Panc1 (cell line): ENCODE results near the gene ATXN2. TPM values are rescaled to one million over a fixed set of nuclear protein-coding genes. Genes with fewer than 3 reads are reported as not detected.

Experiments used
- ATAC-seq: fragments of 200-7000 bp; cut with Tn5 transposase; 2 replicates; pipeline ENCODE4 v1.9.1; 2020; ENCODE audit warnings: mild to moderate bottlenecking, moderate library complexity
- BruUV-seq: library from RNA; stranded (reverse); fragments of 400-500 nt; replicated peaks from 2 replicates; lab custom pipeline; 2021; lab: Mats Ljungman, UMichigan
- CTCF ChIA-PET: fragments of 300-600 bp; sonication (Branson Sonifier 250); formaldehyde crosslinking; loops from one replicate; lab custom pipeline; 2022; ENCODE audit warnings: antibody characterized with exemption; lab: Charles Lee
- POLR2A ChIA-PET: fragments of 300-600 bp; sonication (Branson Sonifier 250); formaldehyde crosslinking; loops from one replicate; lab custom pipeline; 2022; ENCODE audit warnings: antibody characterized with exemption; lab: Charles Lee
- DNase-seq: peaks from one replicate; pipeline ENCODE4 v3.0.0-alpha.2; 2010; ENCODE audit warnings: low read depth, low spot score
- H3K27ac ChIP-seq: 2 replicates; pipeline ENCODE4 v1.5.1; 2011; ENCODE audit warnings: mild to moderate bottlenecking, low read length, inconsistent platforms
- H3K27me3 ChIP-seq: fragments of 200-500 bp; sonication (Bioruptor generic); 2 replicates; pipeline ENCODE4 v1.6.0; 2014; ENCODE audit warnings: low read length, inconsistent platforms; ENCODE audit not compliant: control insufficient read depth, insufficient read depth
- H3K36me3 ChIP-seq: fragments of 200-500 bp; sonication (Bioruptor generic); 2 replicates; pipeline ENCODE4 v1.5.1; 2014; ENCODE audit warnings: inconsistent platforms, mild to moderate bottlenecking, low read length, moderate library complexity; ENCODE audit not compliant: control insufficient read depth, insufficient read depth
- H3K4me1 ChIP-seq: 2 replicates; pipeline ENCODE4 v1.5.1; 2011; ENCODE audit warnings: inconsistent platforms, mild to moderate bottlenecking, low read length, moderate library complexity; ENCODE audit not compliant: control insufficient read depth, insufficient read depth
- H3K4me3 ChIP-seq, 2 experiments: 2 replicates each; pipeline ENCODE4 v1.5.1; 2011 to 2012; ENCODE audit warnings: low read depth in 2 of 2, low read length in 2 of 2, mild to moderate bottlenecking in 2 of 2, inconsistent platforms in 1 of 2, moderate library complexity in 1 of 2
- H3K9me3 ChIP-seq: fragments of 200-500 bp; sonication (Bioruptor generic); 2 replicates; pipeline ENCODE4 v1.5.1; 2014; ENCODE audit warnings: low read depth, mild to moderate bottlenecking, inconsistent platforms, low read length, moderate library complexity; ENCODE audit not compliant: control insufficient read depth, insufficient read depth
- CTCF ChIP-seq: fragments of 450-650 bp; IDR thresholded peaks from 2 replicates; pipeline ENCODE4 v1.5.1; 2017; ENCODE audit warnings: mild to moderate bottlenecking
- POLR2AphosphoS5 ChIP-seq: IDR thresholded peaks from 2 replicates; pipeline ENCODE4 v1.6.1; 2012; ENCODE audit warnings: mild to moderate bottlenecking, low read depth, low read length, moderate library complexity
- REST ChIP-seq, 2 experiments: IDR thresholded peaks; 2 replicates each; pipeline ENCODE4 v1.6.1; 2011 to 2012; ENCODE audit warnings: low read depth in 2 of 2, control low read depth in 1 of 2, low read length in 1 of 2, mild to moderate bottlenecking in 1 of 2, moderate library complexity in 1 of 2; ENCODE audit not compliant: insufficient read depth in 1 of 2
- SIN3A ChIP-seq: IDR thresholded peaks from 2 replicates; pipeline ENCODE4 v1.6.1; 2012; ENCODE audit warnings: low read depth, mild to moderate bottlenecking, low read length, moderate library complexity, borderline replicate concordance; ENCODE audit not compliant: insufficient read depth
- TCF7L2 ChIP-seq: IDR thresholded peaks from 2 replicates; pipeline ENCODE4 v1.6.1; 2011; ENCODE audit warnings: mild to moderate bottlenecking, low read depth, low read length, inconsistent platforms
- in situ Hi-C: cut with HindIII; loops from 2 replicates; pipeline ENCODE4 v1.10.0; 2016; ENCODE audit warnings: low sequenced_read_pairs, low pct_unique_long_range_greater_than_20kb
- intact Hi-C: fragments of 100-400 bp; cut with micrococcal nuclease; formaldehyde crosslinking; loops from one replicate; pipeline ENCODE4 v1.10.0; 2022; ENCODE audit not compliant: unreplicated experiment
- total RNA-seq: library from RNA; stranded (reverse); gene quantifications from one replicate; pipeline ENCODE4 v1.2.1, GENCODE V29; 2021; ENCODE audit not compliant: unreplicated experiment

Gene ATXN2
- total RNA-seq, 1 experiment from 2014 or later = 77.6 TPM

GRCh38 chr12:111411185-111411764, 187.8 kb downstream of the ATXN2 start:
- H3K36me3 ChIP-seq = no peaks in the 10 kb centered on the region; the same call in 1 of the 2 replicates
- peaks cover 73% of the 10 kb centered on the region for H3K4me1 ChIP-seq
- H3K9me3 ChIP-seq = no peaks in the 10 kb centered on the region
- no peak for DNase-seq
- in situ Hi-C loops = no loop called here
- no TSS peak for BruUV-seq
- ATAC-seq = no peak
- peak overlapping the region; percentile 95 for H3K27ac ChIP-seq
- TF ChIP-seq POLR2AphosphoS5 = no peak
- no peak for TF ChIP-seq TCF7L2
- TF ChIP-seq REST (IDR thresholded peaks at IDR 0.05; ENCODE audit: insufficient read depth in 1 of 2, low read depth in 2 of 2, low read length in 1 of 2) = no peak
- no peak for TF ChIP-seq SIN3A
- TF ChIP-seq CTCF = no peak
- POLR2A ChIA-PET = interaction anchor here (0.6 kb wide), 1 partner anchor 10 kb away, joined by 4 read pairs; no protein-coding TSS in a partner anchor
- no peak overlapping the region for H3K4me3 ChIP-seq
- no peaks in the 10 kb centered on the region for H3K27me3 ChIP-seq
- intact Hi-C loops = no loop called here
- CTCF ChIA-PET = interaction anchor here (0.6 to 1.2 kb wide), 2 partner anchors 17 to 40 kb away, joined by 3 read pairs; no protein-coding TSS in a partner anchor

DNA sequence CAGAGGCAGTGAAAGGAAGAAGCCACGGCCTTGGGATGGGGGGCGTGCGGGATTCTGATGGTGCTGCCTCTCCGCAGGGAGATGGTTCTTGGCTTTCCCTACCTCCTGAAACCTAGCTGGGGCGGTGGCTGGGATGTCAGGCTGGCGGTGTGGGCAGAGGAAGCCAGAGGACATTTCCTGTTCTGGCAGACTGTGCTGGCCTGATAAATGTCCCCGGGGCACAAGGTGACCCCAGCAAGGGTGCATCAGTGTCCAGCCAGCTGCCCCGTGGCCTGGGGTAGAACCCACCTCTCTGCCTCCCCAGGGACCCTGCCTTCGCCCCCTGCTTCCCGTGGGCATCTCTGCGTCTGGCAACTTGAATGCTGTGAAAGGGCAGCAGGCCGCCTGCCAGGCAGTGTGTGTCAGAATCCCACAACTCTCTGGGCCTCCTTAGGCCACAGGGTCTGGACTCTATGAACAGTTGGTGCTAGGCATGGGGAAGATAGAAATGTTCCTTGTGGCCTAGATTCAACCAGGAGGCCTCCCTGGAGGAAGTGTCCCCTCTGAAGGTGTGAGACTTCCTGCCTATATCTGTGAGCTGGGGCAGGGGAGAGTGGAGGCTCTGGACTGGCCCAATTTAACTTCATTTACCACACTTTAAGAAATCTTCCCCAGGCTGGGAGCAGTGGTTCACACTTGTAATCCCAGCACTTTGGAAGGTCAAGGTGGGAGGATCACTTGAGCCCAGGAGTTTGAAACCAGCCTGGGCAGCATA, 188.5 kb downstream of the ATXN2 start:
- no peak for TF ChIP-seq TCF7L2
- TF ChIP-seq CTCF = no peak
- no peak for TF ChIP-seq SIN3A
- TF ChIP-seq REST (IDR thresholded peaks at IDR 0.05; ENCODE audit: insufficient read depth in 1 of 2, low read depth in 2 of 2, low read length in 1 of 2) = no peak
- no peak for TF ChIP-seq POLR2AphosphoS5
- H3K36me3 ChIP-seq = no peaks in the 10 kb centered on the region; the same call in 1 of the 2 replicates
- H3K9me3 ChIP-seq = no peaks in the 10 kb centered on the region
- in situ Hi-C loops = no loop called here
- H3K27me3 ChIP-seq = no peaks in the 10 kb centered on the region
- BruUV-seq = no TSS peak
- intact Hi-C loops = no loop called here
- peak overlapping the region; percentile 95 for H3K27ac ChIP-seq
- ChIA-PET POLR2A (no interaction called here), CTCF (interaction anchor here (0.6 kb wide), 1 partner anchor 18 kb away, joined by 3 read pairs; no protein-coding TSS in a partner anchor)
- peak overlapping the region in 1 of 2 experiments; percentile 89; a peak in 2 of 4 replicates for H3K4me3 ChIP-seq
- DNase-seq (no peak), ATAC-seq (no peak)
- peaks cover 73% of the 10 kb centered on the region for H3K4me1 ChIP-seq
